IMR-90 (cell line): ENCODE data around the gene CHML. TPM values are rescaled to one million over a fixed set of nuclear protein-coding genes. Genes with fewer than 3 reads are reported as not detected.

Experiments
- ATAC-seq: fragments of 200-7000 bp; cut with Tn5 transposase; 2 replicates; pipeline ENCODE4 v1.9.1; 2020; ENCODE audit warnings: low read depth, mild to moderate bottlenecking, moderate library complexity
- BruUV-seq: library from RNA; stranded (reverse); fragments of 400-500 nt; replicated peaks from 2 replicates; lab custom pipeline; 2021; lab: Mats Ljungman, UMichigan
- CTCF ChIA-PET: fragments of 300-600 bp; formaldehyde crosslinking; extraction: SDS; loops from one replicate; lab custom pipeline; 2021; ENCODE audit warnings: antibody characterized with exemption; lab: Yijun Ruan, JAX
- POLR2A ChIA-PET: fragments of 300-600 bp; sonication (Branson Sonifier 250); formaldehyde crosslinking; loops from one replicate; lab custom pipeline; 2022; ENCODE audit warnings: antibody characterized with exemption; ENCODE audit not compliant: unreplicated experiment; lab: Charles Lee
- DNase-seq: peaks from one replicate; pipeline ENCODE4 v3.0.0; 2013
- H2AFZ ChIP-seq: replicated peaks from 2 replicates; pipeline ENCODE3; 2013; ENCODE audit warnings: low read length, mild to moderate bottlenecking; ENCODE audit not compliant: poor library complexity
- H2AK5ac ChIP-seq: 2 replicates; pipeline ENCODE4 v1.6.1; 2013; ENCODE audit warnings: low read depth, low read length, inconsistent platforms
- H2AK9ac ChIP-seq: replicated peaks from 2 replicates; pipeline ENCODE3; 2013; ENCODE audit warnings: mild to moderate bottlenecking, low read depth, low read length, moderate library complexity; ENCODE audit not compliant: poor library complexity
- H2BK120ac ChIP-seq: 2 replicates; pipeline ENCODE4 v1.6.1; 2013; ENCODE audit warnings: low read depth, low read length, inconsistent platforms
- H2BK15ac ChIP-seq: 3 replicates; pipeline ENCODE4 v1.6.1; 2013; ENCODE audit warnings: low read depth, low read length, inconsistent platforms
- H2BK20ac ChIP-seq: 2 replicates; pipeline ENCODE4 v1.6.1; 2013; ENCODE audit warnings: low read depth, mild to moderate bottlenecking, inconsistent platforms, low read length, moderate library complexity
- H2BK5ac ChIP-seq: 2 replicates; pipeline ENCODE4 v1.6.1; 2013; ENCODE audit warnings: mild to moderate bottlenecking, low read depth, low read length, inconsistent platforms; ENCODE audit not compliant: poor library complexity, severe bottlenecking
- H3K14ac ChIP-seq: replicated peaks from 2 replicates; pipeline ENCODE4 v1.6.1; 2013; ENCODE audit warnings: low read depth, low read length, inconsistent platforms
- H3K18ac ChIP-seq: 2 replicates; pipeline ENCODE4 v1.6.1; 2013; ENCODE audit warnings: low read depth, low read length, control low read depth
- H3K23ac ChIP-seq: 2 replicates; pipeline ENCODE4 v1.6.1; 2013; ENCODE audit warnings: low read depth, low read length, inconsistent platforms
- H3K27ac ChIP-seq: 2 replicates; pipeline ENCODE4 v1.5.1; 2013; ENCODE audit warnings: mild to moderate bottlenecking, control low read depth, low read length; ENCODE audit not compliant: insufficient read depth
- H3K27me3 ChIP-seq: 2 replicates; pipeline ENCODE4 v1.6.1; 2013; ENCODE audit warnings: low read length; ENCODE audit not compliant: control insufficient read depth, insufficient read depth
- H3K36me3 ChIP-seq: 2 replicates; pipeline ENCODE4 v1.6.1; 2013; ENCODE audit warnings: low read length, mixed read lengths; ENCODE audit not compliant: control insufficient read depth, insufficient read depth
- H3K4ac ChIP-seq: 2 replicates; pipeline ENCODE4 v1.6.1; 2013; ENCODE audit warnings: low read depth, low read length, inconsistent platforms
- H3K4me1 ChIP-seq: 2 replicates; pipeline ENCODE4 v1.6.1; 2013; ENCODE audit warnings: low read length, mixed read lengths; ENCODE audit not compliant: control insufficient read depth, insufficient read depth
- H3K4me2 ChIP-seq: 2 replicates; pipeline ENCODE4 v1.6.1; 2013; ENCODE audit warnings: low read depth, mild to moderate bottlenecking, control low read depth, low read length, moderate library complexity
- H3K4me3 ChIP-seq: 2 replicates; pipeline ENCODE4 v1.5.1; 2013; ENCODE audit warnings: low read depth, mild to moderate bottlenecking, control low read depth, low read length, moderate library complexity; ENCODE audit not compliant: insufficient read depth
- H3K56ac ChIP-seq: 2 replicates; pipeline ENCODE4 v1.6.1; 2013; ENCODE audit warnings: low read length, inconsistent platforms; ENCODE audit not compliant: insufficient read depth; ENCODE audit errors: extremely low read depth
- H3K79me1 ChIP-seq, 2 experiments: 2 replicates each; pipeline ENCODE4 v1.6.1; 2013; ENCODE audit warnings: low read length in 2 of 2, inconsistent platforms in 1 of 2, low read depth in 1 of 2
- H3K9ac ChIP-seq: 2 replicates; pipeline ENCODE4 v1.6.1; 2013; ENCODE audit warnings: low read depth, low read length, control low read depth
- H3K9me1 ChIP-seq: 2 replicates; pipeline ENCODE4 v1.6.1; 2013; ENCODE audit warnings: low read length, inconsistent platforms; ENCODE audit not compliant: insufficient read depth
- H3K9me3 ChIP-seq: 2 replicates; pipeline ENCODE4 v1.6.1; 2013; ENCODE audit warnings: low read length; ENCODE audit not compliant: control insufficient read depth, insufficient read depth
- H4K20me1 ChIP-seq: 2 replicates; pipeline ENCODE4 v1.6.1; 2013; ENCODE audit warnings: low read length, inconsistent platforms; ENCODE audit not compliant: insufficient read depth
- H4K5ac ChIP-seq: 2 replicates; pipeline ENCODE4 v1.6.1; 2013; ENCODE audit warnings: mild to moderate bottlenecking, low read depth, low read length, control low read depth
- H4K8ac ChIP-seq, 2 experiments: 2 replicates each; pipeline ENCODE4 v1.6.1; 2013; ENCODE audit warnings: low read depth in 2 of 2, low read length in 2 of 2, control low read depth in 1 of 2, inconsistent platforms in 1 of 2
- H4K91ac ChIP-seq: 2 replicates; pipeline ENCODE4 v1.6.1; 2013; ENCODE audit warnings: low read depth, low read length, inconsistent platforms; ENCODE audit not compliant: insufficient read depth
- CEBPB ChIP-seq: IDR thresholded peaks from 2 replicates; pipeline ENCODE4 v1.6.1; 2012; ENCODE audit warnings: low read depth, low read length, improper control_type of control experiment
- CHD1 ChIP-seq: IDR thresholded peaks from 2 replicates; pipeline ENCODE4 v1.6.1; 2012; ENCODE audit warnings: low read depth, low read length, improper control_type of control experiment
- CTCF ChIP-seq: conservative IDR thresholded peaks from 2 replicates; pipeline ENCODE4 v1.5.1; 2012; ENCODE audit warnings: mild to moderate bottlenecking, low read depth, low read length, improper control_type of control experiment
- FOS ChIP-seq: fragments of 150-350 bp; IDR thresholded peaks from 2 replicates; pipeline ENCODE4 v1.6.1; 2016; ENCODE audit warnings: low read depth, low read length
- MAFK ChIP-seq: IDR thresholded peaks from 2 replicates; pipeline ENCODE4 v1.6.1; 2012; ENCODE audit warnings: low read depth, low read length, improper control_type of control experiment
- MAZ ChIP-seq: IDR thresholded peaks from 2 replicates; pipeline ENCODE4 v1.6.1; 2012; ENCODE audit warnings: low read depth, mild to moderate bottlenecking, low read length, improper control_type of control experiment, moderate library complexity, borderline replicate concordance
- MXI1 ChIP-seq: IDR thresholded peaks from 2 replicates; pipeline ENCODE4 v1.6.1; 2012; ENCODE audit warnings: low read depth, mild to moderate bottlenecking, low read length, moderate library complexity, borderline replicate concordance
- NFE2L2 ChIP-seq: fragments of 150-350 bp; IDR thresholded peaks from 2 replicates; pipeline ENCODE4 v1.6.1; 2016; ENCODE audit warnings: low read depth, mild to moderate bottlenecking, low read length
- POLR2A ChIP-seq: IDR thresholded peaks from 2 replicates; pipeline ENCODE4 v1.6.1; 2012; ENCODE audit warnings: mild to moderate bottlenecking, low read depth, low read length
- RAD21 ChIP-seq: IDR thresholded peaks from 2 replicates; pipeline ENCODE4 v1.6.1; 2012; ENCODE audit warnings: low read length, improper control_type of control experiment
- RCOR1 ChIP-seq: IDR thresholded peaks from 2 replicates; pipeline ENCODE4 v1.6.1; 2012; ENCODE audit warnings: mild to moderate bottlenecking, low read length, improper control_type of control experiment; ENCODE audit not compliant: insufficient replicate concordance
- RFX5 ChIP-seq: IDR thresholded peaks from 2 replicates; pipeline ENCODE4 v1.8.0; 2012; ENCODE audit warnings: low read depth, mild to moderate bottlenecking, low read length, moderate library complexity
- SMC3 ChIP-seq: fragments of 150-350 bp; IDR thresholded peaks from 2 replicates; pipeline ENCODE4 v1.6.1; 2016; ENCODE audit warnings: low read depth, mild to moderate bottlenecking, antibody characterized with exemption, low read length, moderate library complexity
- USF2 ChIP-seq: fragments of 150-350 bp; IDR thresholded peaks from 2 replicates; pipeline ENCODE4 v1.6.1; 2017; ENCODE audit warnings: mild to moderate bottlenecking, antibody characterized with exemption, low read length, low read depth
- WGBS, 2 experiments: methylation state at CpG; one replicate each; pipeline versions ENCODE4 v1.1.5 to v1.1.7; 2013; ENCODE audit warnings: missing lambda C conversion rate in 2 of 2; ENCODE audit not compliant: insufficient read length in 1 of 2; ENCODE audit errors: extremely low coverage in 2 of 2; 5-methylcytosine and 5-hydroxymethylcytosine counted together
- dilution Hi-C: fragments of 300-500 bp; cut with HindIII; formaldehyde crosslinking; loops from one replicate; pipeline ENCODE4 v1.14.3; 2018; ENCODE audit warnings: low sequenced_read_pairs; ENCODE audit not compliant: unreplicated experiment
- in situ Hi-C: fragments of 300-500 bp; cut with MboI; formaldehyde crosslinking; loops from 3 replicates; pipeline ENCODE4 v1.14.3; 2019; ENCODE audit warnings: low sequenced_read_pairs, inconsistent platforms, mixed read lengths
- intact Hi-C: fragments of 100-400 bp; cut with micrococcal nuclease; formaldehyde crosslinking; loops from 2 replicates; pipeline ENCODE4 v1.10.0; 2022
- polyA plus RNA-seq, 3 experiments: library from polyadenylated mRNA; depleted of rRNA; stranded (reverse); fragments of >200 nt; gene quantifications; 2 replicates each; pipeline ENCODE4 v1.2.3, GENCODE V29; 2012; ENCODE audit warnings: low replicate concordance in 1 of 3
- total RNA-seq: library from RNA; depleted of rRNA; stranded (reverse); fragments of >200 nt; gene quantifications from 2 replicates; pipeline ENCODE4 v1.2.3, GENCODE V29; 2012

CHML gene
- total and polyA plus RNA-seq, 2 of the 4 experiments (the other 2 are of a cell fraction) = 5.3 to 25.6 TPM

- no peak for TF ChIP-seq NFE2L2
- TF ChIP-seq SMC3 = no peak
These were observed 24.9 kb downstream of the CHML start (continued) for GRCh38 chr1:241615043-241615974.

GRCh38 chr1:241614572-241614971 lies 25.6 kb downstream of the CHML start:
- Histone ChIP-seq H3K9me1 (0 out of 2 replicates have a peak, but pooled peaks cover 3% of the 10 kb centered on the region), H2BK15ac (no peak overlapping the region), H3K27ac (no peak overlapping the region), H3K4me2 (no peak overlapping the region), H2AK5ac (no peak overlapping the region), H3K9ac (no peak overlapping the region), H4K20me1 (no peaks in the 10 kb centered on the region), H3K4me3 (no peak overlapping the region), H2BK5ac (no peak overlapping the region), H3K79me1 (peaks cover 0 to 8% of the 10 kb centered on the region in 2 experiments; a peak in 1 of 4 replicates), H2BK120ac (no peak overlapping the region), H2BK20ac (no peak overlapping the region), H3K23ac (no peak overlapping the region), H3K4ac (no peak overlapping the region), H3K18ac (no peak overlapping the region), H3K9me3 (no peaks in the 10 kb centered on the region), H4K91ac (no peak overlapping the region), H3K27me3 (no peaks in the 10 kb centered on the region), H3K4me1 (peaks cover 13% of the 10 kb centered on the region), H2AFZ (no peak overlapping the region), H3K14ac (no peak overlapping the region), H2AK9ac (no peak overlapping the region), H3K36me3 (no peaks in the 10 kb centered on the region), H3K56ac (no peak overlapping the region), H4K5ac (no peak overlapping the region), H4K8ac (no peak overlapping the region)
- DNase-seq (no peak), ATAC-seq (no peak)
- POLR2A ChIA-PET = interaction anchor here (0.6 kb wide), 1 partner anchor 8 kb away, joined by 7 read pairs; no protein-coding TSS in a partner anchor
- dilution Hi-C loops = no loop called here
- CTCF ChIA-PET = no interaction called here
- in situ Hi-C loops = loop anchor here (5.0 to 25.0 kb wide), 2 partner anchors 223 to 1698 kb away; no protein-coding TSS in a partner anchor
- WGBS, 2 experiments = 77% methylated on average over 3 of the region's 4 CpGs; no CpG with 5 or more reads in 1 of the 2 experiments
- intact Hi-C loops = loop anchor here (5.0 kb wide), 1 partner anchor 283 kb away; no protein-coding TSS in a partner anchor
- no TSS peak for BruUV-seq
- TF ChIP-seq MAFK = no peak
- TF ChIP-seq USF2 = no peak
- TF ChIP-seq MAZ = no peak
- TF ChIP-seq SMC3 = no peak
- TF ChIP-seq POLR2A = no peak
- TF ChIP-seq FOS = no peak
- TF ChIP-seq RCOR1 = no peak
- TF ChIP-seq RAD21 = no peak
- no peak for TF ChIP-seq CHD1
- no peak for TF ChIP-seq MXI1
- no peak for TF ChIP-seq CEBPB
- no peak for TF ChIP-seq RFX5
- TF ChIP-seq CTCF = no peak
